IMR-90 (cell line): ENCODE results near the gene SNX30. TPM values are rescaled to one million over a fixed set of nuclear protein-coding genes. Genes with fewer than 3 reads are reported as not detected.

Experiments used
- ATAC-seq: fragments of 200-7000 bp; cut with Tn5 transposase; 2 replicates; pipeline ENCODE4 v1.9.1; 2020; ENCODE audit warnings: low read depth, mild to moderate bottlenecking, moderate library complexity
- BruUV-seq: library from RNA; stranded (reverse); fragments of 400-500 nt; replicated peaks from 2 replicates; lab custom pipeline; 2021; lab: Mats Ljungman, UMichigan
- CTCF ChIA-PET: fragments of 300-600 bp; formaldehyde crosslinking; extraction: SDS; loops from one replicate; lab custom pipeline; 2021; ENCODE audit warnings: antibody characterized with exemption; lab: Yijun Ruan, JAX
- POLR2A ChIA-PET: fragments of 300-600 bp; sonication (Branson Sonifier 250); formaldehyde crosslinking; loops from one replicate; lab custom pipeline; 2022; ENCODE audit warnings: antibody characterized with exemption; ENCODE audit not compliant: unreplicated experiment; lab: Charles Lee
- DNase-seq: peaks from one replicate; pipeline ENCODE4 v3.0.0; 2013
- H2AFZ ChIP-seq: replicated peaks from 2 replicates; pipeline ENCODE3; 2013; ENCODE audit warnings: low read length, mild to moderate bottlenecking; ENCODE audit not compliant: poor library complexity
- H2AK5ac ChIP-seq: 2 replicates; pipeline ENCODE4 v1.6.1; 2013; ENCODE audit warnings: low read depth, low read length, inconsistent platforms
- H2AK9ac ChIP-seq: replicated peaks from 2 replicates; pipeline ENCODE3; 2013; ENCODE audit warnings: mild to moderate bottlenecking, low read depth, low read length, moderate library complexity; ENCODE audit not compliant: poor library complexity
- H2BK120ac ChIP-seq: 2 replicates; pipeline ENCODE4 v1.6.1; 2013; ENCODE audit warnings: low read depth, low read length, inconsistent platforms
- H2BK15ac ChIP-seq: 3 replicates; pipeline ENCODE4 v1.6.1; 2013; ENCODE audit warnings: low read depth, low read length, inconsistent platforms
- H2BK20ac ChIP-seq: 2 replicates; pipeline ENCODE4 v1.6.1; 2013; ENCODE audit warnings: low read depth, mild to moderate bottlenecking, inconsistent platforms, low read length, moderate library complexity
- H2BK5ac ChIP-seq: 2 replicates; pipeline ENCODE4 v1.6.1; 2013; ENCODE audit warnings: mild to moderate bottlenecking, low read depth, low read length, inconsistent platforms; ENCODE audit not compliant: poor library complexity, severe bottlenecking
- H3K14ac ChIP-seq: replicated peaks from 2 replicates; pipeline ENCODE4 v1.6.1; 2013; ENCODE audit warnings: low read depth, low read length, inconsistent platforms
- H3K18ac ChIP-seq: 2 replicates; pipeline ENCODE4 v1.6.1; 2013; ENCODE audit warnings: low read depth, low read length, control low read depth
- H3K23ac ChIP-seq: 2 replicates; pipeline ENCODE4 v1.6.1; 2013; ENCODE audit warnings: low read depth, low read length, inconsistent platforms
- H3K27ac ChIP-seq: 2 replicates; pipeline ENCODE4 v1.5.1; 2013; ENCODE audit warnings: mild to moderate bottlenecking, control low read depth, low read length; ENCODE audit not compliant: insufficient read depth
- H3K27me3 ChIP-seq: 2 replicates; pipeline ENCODE4 v1.6.1; 2013; ENCODE audit warnings: low read length; ENCODE audit not compliant: control insufficient read depth, insufficient read depth
- H3K36me3 ChIP-seq: 2 replicates; pipeline ENCODE4 v1.6.1; 2013; ENCODE audit warnings: low read length, mixed read lengths; ENCODE audit not compliant: control insufficient read depth, insufficient read depth
- H3K4ac ChIP-seq: 2 replicates; pipeline ENCODE4 v1.6.1; 2013; ENCODE audit warnings: low read depth, low read length, inconsistent platforms
- H3K4me1 ChIP-seq: 2 replicates; pipeline ENCODE4 v1.6.1; 2013; ENCODE audit warnings: low read length, mixed read lengths; ENCODE audit not compliant: control insufficient read depth, insufficient read depth
- H3K4me2 ChIP-seq: 2 replicates; pipeline ENCODE4 v1.6.1; 2013; ENCODE audit warnings: low read depth, mild to moderate bottlenecking, control low read depth, low read length, moderate library complexity
- H3K4me3 ChIP-seq: 2 replicates; pipeline ENCODE4 v1.5.1; 2013; ENCODE audit warnings: low read depth, mild to moderate bottlenecking, control low read depth, low read length, moderate library complexity; ENCODE audit not compliant: insufficient read depth
- H3K56ac ChIP-seq: 2 replicates; pipeline ENCODE4 v1.6.1; 2013; ENCODE audit warnings: low read length, inconsistent platforms; ENCODE audit not compliant: insufficient read depth; ENCODE audit errors: extremely low read depth
- H3K79me1 ChIP-seq, 2 experiments: 2 replicates each; pipeline ENCODE4 v1.6.1; 2013; ENCODE audit warnings: low read length in 2 of 2, inconsistent platforms in 1 of 2, low read depth in 1 of 2
- H3K9ac ChIP-seq: 2 replicates; pipeline ENCODE4 v1.6.1; 2013; ENCODE audit warnings: low read depth, low read length, control low read depth
- H3K9me1 ChIP-seq: 2 replicates; pipeline ENCODE4 v1.6.1; 2013; ENCODE audit warnings: low read length, inconsistent platforms; ENCODE audit not compliant: insufficient read depth
- H3K9me3 ChIP-seq: 2 replicates; pipeline ENCODE4 v1.6.1; 2013; ENCODE audit warnings: low read length; ENCODE audit not compliant: control insufficient read depth, insufficient read depth
- H4K20me1 ChIP-seq: 2 replicates; pipeline ENCODE4 v1.6.1; 2013; ENCODE audit warnings: low read length, inconsistent platforms; ENCODE audit not compliant: insufficient read depth
- H4K5ac ChIP-seq: 2 replicates; pipeline ENCODE4 v1.6.1; 2013; ENCODE audit warnings: mild to moderate bottlenecking, low read depth, low read length, control low read depth
- H4K8ac ChIP-seq, 2 experiments: 2 replicates each; pipeline ENCODE4 v1.6.1; 2013; ENCODE audit warnings: low read depth in 2 of 2, low read length in 2 of 2, control low read depth in 1 of 2, inconsistent platforms in 1 of 2
- H4K91ac ChIP-seq: 2 replicates; pipeline ENCODE4 v1.6.1; 2013; ENCODE audit warnings: low read depth, low read length, inconsistent platforms; ENCODE audit not compliant: insufficient read depth
- CEBPB ChIP-seq: IDR thresholded peaks from 2 replicates; pipeline ENCODE4 v1.6.1; 2012; ENCODE audit warnings: low read depth, low read length, improper control_type of control experiment
- FOS ChIP-seq: fragments of 150-350 bp; IDR thresholded peaks from 2 replicates; pipeline ENCODE4 v1.6.1; 2016; ENCODE audit warnings: low read depth, low read length
- MAFK ChIP-seq: IDR thresholded peaks from 2 replicates; pipeline ENCODE4 v1.6.1; 2012; ENCODE audit warnings: low read depth, low read length, improper control_type of control experiment
- MXI1 ChIP-seq: IDR thresholded peaks from 2 replicates; pipeline ENCODE4 v1.6.1; 2012; ENCODE audit warnings: low read depth, mild to moderate bottlenecking, low read length, moderate library complexity, borderline replicate concordance
- RCOR1 ChIP-seq: IDR thresholded peaks from 2 replicates; pipeline ENCODE4 v1.6.1; 2012; ENCODE audit warnings: mild to moderate bottlenecking, low read length, improper control_type of control experiment; ENCODE audit not compliant: insufficient replicate concordance
- RFX5 ChIP-seq: IDR thresholded peaks from 2 replicates; pipeline ENCODE4 v1.8.0; 2012; ENCODE audit warnings: low read depth, mild to moderate bottlenecking, low read length, moderate library complexity
- WGBS, 2 experiments: methylation state at CpG; one replicate each; pipeline versions ENCODE4 v1.1.5 to v1.1.7; 2013; ENCODE audit warnings: missing lambda C conversion rate in 2 of 2; ENCODE audit not compliant: insufficient read length in 1 of 2; ENCODE audit errors: extremely low coverage in 2 of 2; 5-methylcytosine and 5-hydroxymethylcytosine counted together
- dilution Hi-C: fragments of 300-500 bp; cut with HindIII; formaldehyde crosslinking; loops from one replicate; pipeline ENCODE4 v1.14.3; 2018; ENCODE audit warnings: low sequenced_read_pairs; ENCODE audit not compliant: unreplicated experiment
- in situ Hi-C: fragments of 300-500 bp; cut with MboI; formaldehyde crosslinking; loops from 3 replicates; pipeline ENCODE4 v1.14.3; 2019; ENCODE audit warnings: low sequenced_read_pairs, inconsistent platforms, mixed read lengths
- intact Hi-C: fragments of 100-400 bp; cut with micrococcal nuclease; formaldehyde crosslinking; loops from 2 replicates; pipeline ENCODE4 v1.10.0; 2022
- polyA plus RNA-seq, 3 experiments: library from polyadenylated mRNA; depleted of rRNA; stranded (reverse); fragments of >200 nt; gene quantifications; 2 replicates each; pipeline ENCODE4 v1.2.3, GENCODE V29; 2012; ENCODE audit warnings: low replicate concordance in 1 of 3
- total RNA-seq: library from RNA; depleted of rRNA; stranded (reverse); fragments of >200 nt; gene quantifications from 2 replicates; pipeline ENCODE4 v1.2.3, GENCODE V29; 2012
- TF ChIP-seq, protein P1 (sequence below): fragments of 150-350 bp; IDR thresholded peaks from 2 replicates; pipeline ENCODE4 v1.6.1; 2017; ENCODE audit warnings: mild to moderate bottlenecking, antibody characterized with exemption, low read length, low read depth
- TF ChIP-seq, protein P2 (sequence below): fragments of 150-350 bp; IDR thresholded peaks from 2 replicates; pipeline ENCODE4 v1.6.1; 2016; ENCODE audit warnings: low read depth, mild to moderate bottlenecking, low read length, moderate library complexity, borderline replicate concordance

SNX30 gene
- total and polyA plus RNA-seq, 2 of the 4 experiments (the other 2 are of a cell fraction) = 8.0 to 18.8 TPM

DNA sequence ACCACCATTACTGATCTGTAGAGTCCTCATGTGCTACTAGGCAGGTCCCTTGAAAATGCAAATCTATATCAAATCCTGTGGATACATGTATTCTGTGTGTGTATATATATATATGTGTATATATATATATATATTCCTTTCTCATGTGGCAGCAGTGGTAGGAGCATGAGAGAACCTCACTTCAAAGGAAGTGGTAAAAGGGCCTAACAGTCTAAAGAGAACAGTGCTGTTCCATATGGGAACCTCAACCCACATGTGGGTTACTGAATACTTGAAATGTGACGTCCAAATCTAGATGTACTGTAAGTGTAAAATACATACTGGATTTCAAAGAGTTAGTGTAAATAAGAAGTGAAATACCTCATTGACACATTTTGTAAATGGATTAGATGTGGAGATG, 134.8 kb downstream of the SNX30 start:
- ATAC-seq (no peak), DNase-seq (no peak)
- intact Hi-C loops (no loop called here), in situ Hi-C loops (no loop called here), dilution Hi-C loops (no loop called here)
- Histone ChIP-seq H4K20me1 (no peaks in the 10 kb centered on the region), H3K4me3 (no peak overlapping the region), H2AK9ac (no peak overlapping the region), H2BK15ac (no peak overlapping the region), H3K14ac (no peak overlapping the region), H4K5ac (no peak overlapping the region), H3K18ac (no peak overlapping the region), H3K4me2 (no peak overlapping the region), H2AK5ac (no peak overlapping the region), H2BK5ac (no peak overlapping the region), H3K27ac (no peak overlapping the region), H3K56ac (no peak overlapping the region), H3K79me1 (no peaks in the 10 kb centered on the region), H3K9ac (no peak overlapping the region), H2AFZ (no peak overlapping the region), H3K9me3 (no peaks in the 10 kb centered on the region), H3K4ac (no peak overlapping the region), H4K91ac (no peak overlapping the region), H2BK120ac (no peak overlapping the region), H3K23ac (no peak overlapping the region), H2BK20ac (no peak overlapping the region), H3K36me3 (0 out of 2 replicates have a peak, but pooled peaks cover 1% of the 10 kb centered on the region), H3K9me1 (no peaks in the 10 kb centered on the region; the same call in 1 of the 2 replicates), H3K4me1 (peaks cover 5% of the 10 kb centered on the region), H4K8ac (no peak overlapping the region), H3K27me3 (peaks cover 7% of the 10 kb centered on the region; the same call in 1 of the 2 replicates)
- WGBS, 2 experiments = no CpG with 5 or more reads among the region's 1 CpG
- BruUV-seq = no TSS peak
- POLR2A ChIA-PET = no interaction called here
- TF ChIP-seq RFX5 = no peak
- no peak for TF ChIP-seq MAFK
- TF ChIP-seq FOS = no peak
- no peak for TF ChIP-seq MXI1
- no peak for TF ChIP-seq RCOR1
- TF ChIP-seq, protein P1, sequence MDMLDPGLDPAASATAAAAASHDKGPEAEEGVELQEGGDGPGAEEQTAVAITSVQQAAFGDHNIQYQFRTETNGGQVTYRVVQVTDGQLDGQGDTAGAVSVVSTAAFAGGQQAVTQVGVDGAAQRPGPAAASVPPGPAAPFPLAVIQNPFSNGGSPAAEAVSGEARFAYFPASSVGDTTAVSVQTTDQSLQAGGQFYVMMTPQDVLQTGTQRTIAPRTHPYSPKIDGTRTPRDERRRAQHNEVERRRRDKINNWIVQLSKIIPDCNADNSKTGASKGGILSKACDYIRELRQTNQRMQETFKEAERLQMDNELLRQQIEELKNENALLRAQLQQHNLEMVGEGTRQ = no peak
- TF ChIP-seq, protein P2, sequence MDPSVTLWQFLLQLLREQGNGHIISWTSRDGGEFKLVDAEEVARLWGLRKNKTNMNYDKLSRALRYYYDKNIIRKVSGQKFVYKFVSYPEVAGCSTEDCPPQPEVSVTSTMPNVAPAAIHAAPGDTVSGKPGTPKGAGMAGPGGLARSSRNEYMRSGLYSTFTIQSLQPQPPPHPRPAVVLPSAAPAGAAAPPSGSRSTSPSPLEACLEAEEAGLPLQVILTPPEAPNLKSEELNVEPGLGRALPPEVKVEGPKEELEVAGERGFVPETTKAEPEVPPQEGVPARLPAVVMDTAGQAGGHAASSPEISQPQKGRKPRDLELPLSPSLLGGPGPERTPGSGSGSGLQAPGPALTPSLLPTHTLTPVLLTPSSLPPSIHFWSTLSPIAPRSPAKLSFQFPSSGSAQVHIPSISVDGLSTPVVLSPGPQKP = no peak
- no peak for TF ChIP-seq CEBPB
- CTCF ChIA-PET = no interaction called here
